HepG2 (cell line): ENCODE measurements around the gene RAB11FIP2. TPM values are rescaled to one million over a fixed set of nuclear protein-coding genes. Genes with fewer than 3 reads are reported as not detected.

Experiments
- ARID4A ChIP-seq: sonication (generic); formaldehyde crosslinking; IDR thresholded peaks from 2 replicates; pipeline ENCODE4 v1.5.0; 2020; ENCODE audit warnings: mild to moderate bottlenecking, missing genetic modification reagents, borderline replicate concordance
- BCL6 ChIP-seq: IDR thresholded peaks from 2 replicates; pipeline ENCODE4 v1.6.1; 2016; ENCODE audit warnings: missing genetic modification reagents, missing compliant biosample characterization
- HMGA1 ChIP-seq: sonication (generic); formaldehyde crosslinking; conservative IDR thresholded peaks from 2 replicates; pipeline ENCODE4 v1.4.0; 2020; ENCODE audit warnings: missing genetic modification reagents
- HNRNPK ChIP-seq: fragments of 200-400 bp; formaldehyde crosslinking; IDR thresholded peaks from 2 replicates; pipeline ENCODE4 v1.6.1; 2018; ENCODE audit warnings: low read length, low read depth, moderate library complexity, mild to moderate bottlenecking; ENCODE audit not compliant: poor library complexity, severe bottlenecking
- KLF12 ChIP-seq: sonication (generic); formaldehyde crosslinking; IDR thresholded peaks from 2 replicates; pipeline ENCODE4 v1.4.0; 2020; ENCODE audit warnings: missing genetic modification reagents, borderline replicate concordance
- KLF16 ChIP-seq, 2 experiments: sonication (generic) in 1 of 2; formaldehyde crosslinking in 1 of 2; IDR thresholded peaks; 2 replicates each; pipeline versions ENCODE4 v1.6.1 to v1.8.0; 2016 to 2023; ENCODE audit warnings: missing genetic modification reagents in 2 of 2, missing compliant biosample characterization in 1 of 2
- ZBTB39 ChIP-seq: sonication (generic); formaldehyde crosslinking; IDR thresholded peaks from 2 replicates; pipeline ENCODE4 v1.5.0; 2020; ENCODE audit warnings: missing genetic modification reagents
- ZGPAT ChIP-seq: IDR thresholded peaks from 2 replicates; pipeline ENCODE4 v1.6.1; 2016; ENCODE audit warnings: mild to moderate bottlenecking
- ZNF142 ChIP-seq: sonication (generic); formaldehyde crosslinking; IDR thresholded peaks from 2 replicates; pipeline ENCODE4 v1.4.0; 2020; ENCODE audit warnings: missing genetic modification reagents
- ZNF766 ChIP-seq: sonication (generic); formaldehyde crosslinking; IDR thresholded peaks from 2 replicates; pipeline ENCODE4 v1.5.0; 2020; ENCODE audit warnings: missing genetic modification reagents, borderline replicate concordance
- ZSCAN9 ChIP-seq: IDR thresholded peaks from 2 replicates; pipeline ENCODE4 v1.6.1; 2016; ENCODE audit warnings: borderline replicate concordance
- polyA plus RNA-seq, 8 experiments: library from polyadenylated mRNA; depleted of rRNA in 3 of 8; stranded (reverse) in 7 of 8; unstranded in 1 of 8; fragments of >200 nt; fragmentation: Illumina TruSeq in 4 of 8; extraction: Trizol in 4 of 8; gene quantifications; 2 replicates each; pipeline versions ENCODE4 v1.2.1 to v1.2.3, GENCODE V29; 2011 to 2016; ENCODE audit warnings: low read depth in 4 of 8, missing spikeins in 1 of 8, mixed read lengths in 1 of 8; ENCODE audit not compliant: insufficient read depth in 1 of 8
- total RNA-seq, 5 experiments: library from RNA; depleted of rRNA; stranded (reverse); fragments of >200 nt; fragmentation: Illumina TruSeq; extraction: Trizol; gene quantifications; 2 replicates each; pipeline ENCODE4 v1.2.3, GENCODE V29; 2016; ENCODE audit warnings: low read depth in 1 of 5

The RAB11FIP2 gene
- total and polyA plus RNA-seq, 2 of the 13 experiments (the other 11 are each of a cell fraction or from before 2014, with no cell fraction given), result 4.7 to 13.0 TPM

- TF ChIP-seq ZNF142 (CRISPR knock-in tag) (peak; percentile 57; the same call in 1 of the 2 replicates), KLF12 (CRISPR knock-in tag) (0 out of 2 replicates have a peak, but pooled peaks have one; percentile 60), ZGPAT (peak; percentile 75), ARID4A (peak; percentile 88), ZNF766 (CRISPR knock-in tag) (0 out of 2 replicates have a peak, but pooled peaks have one; percentile 63), ZSCAN9 (CRISPR knock-in tag) (no peak), ZBTB39 (0 out of 2 replicates have a peak, but pooled peaks have one; percentile 32), HMGA1 (CRISPR knock-in tag) (no peak), BCL6 (CRISPR knock-in tag) (peak; percentile 12; the same call in 1 of the 2 replicates), HNRNPK (peak; percentile 87), KLF16 (CRISPR knock-in tag; IDR thresholded peaks at IDR 0.05) (peak in 1 of 2 experiments; percentile 83; a peak in 1 of 4 replicates)
Observed at GRCh38 chr10:118046395-118047156, at the start of gene RAB11FIP2 (continued).
